Measurements from ENCODE around the gene TMEM200B.
"Not testable (repeated sequence)": the region's sequence is repeated elsewhere in the genome, so short reads cannot be mapped to it uniquely, and the experiment has no call there.

TMEM200B gene

GRCh38 chr1:29123887-29124365, at the start of gene TMEM200B:
TMEM200B (minus strand) TSS chr1:29123903; CDS start chr1:29121828, 2,075 bp downstream.
- no peak for DNase-seq

GRCh38 chr1:29172415-29172939, 48.8 kb upstream of the TMEM200B start:
- DNase-seq, result no peak

- DNase-seq, result no peak
Observed at GRCh38 chr1:29171521-29171920, 47.8 kb upstream of the TMEM200B start.

- DNase-seq, result no peak
Observed at GRCh38 chr1:29171089-29171488, 47.4 kb upstream of the TMEM200B start.

- no peak for DNase-seq
Observed at GRCh38 chr1:29169976-29170375, 46.3 kb upstream of the TMEM200B start.

GRCh38 chr1:29167904-29168303, 44.2 kb upstream of the TMEM200B start:
- no peak for DNase-seq

- no peak for DNase-seq
Observed at GRCh38 chr1:29166291-29166878, 42.7 kb upstream of the TMEM200B start.

- no peak for DNase-seq
Observed at GRCh38 chr1:29164588-29164987, 40.9 kb upstream of the TMEM200B start.

- DNase-seq, result no peak
Observed at GRCh38 chr1:29162476-29163138, 38.9 kb upstream of the TMEM200B start.

- no peak for DNase-seq
Observed at GRCh38 chr1:29162025-29162424, 38.3 kb upstream of the TMEM200B start.

GRCh38 chr1:29159773-29160172, 36.1 kb upstream of the TMEM200B start:
- no peak for DNase-seq

- no peak for DNase-seq
Observed at GRCh38 chr1:29157269-29157601, 33.5 kb upstream of the TMEM200B start.

- no peak for DNase-seq
Observed at GRCh38 chr1:29156543-29157268, 33.0 kb upstream of the TMEM200B start.

GRCh38 chr1:29152046-29152805, 28.5 kb upstream of the TMEM200B start:
- no peak for DNase-seq

- DNase-seq, result not testable (repeated sequence)
Observed at GRCh38 chr1:29150346-29150745, 26.6 kb upstream of the TMEM200B start.

GRCh38 chr1:29148656-29149491, 25.2 kb upstream of the TMEM200B start:
- DNase-seq, result no peak

GRCh38 chr1:29145739-29146437, 22.2 kb upstream of the TMEM200B start:
- DNase-seq, result no peak

GRCh38 chr1:29144178-29144577, 20.5 kb upstream of the TMEM200B start:
- DNase-seq, result no peak

GRCh38 chr1:29142714-29143113, 19.0 kb upstream of the TMEM200B start:
- no peak for DNase-seq

GRCh38 chr1:29136391-29136915, 12.8 kb upstream of the TMEM200B start:
- DNase-seq, result no peak

- DNase-seq, result no peak
Observed at GRCh38 chr1:29134695-29135028, 11.0 kb upstream of the TMEM200B start.

Data from NK-92 treated with Interleukin-12 subunit alpha and Interleukin-12 subunit beta, amount 100 ng/mL, for 24 hours (cell line).